ENCODE measurements around the gene ANKRD60.

Gene ANKRD60

GRCh38 chr20:58223358-58223941 is 5.0 kb downstream of the ANKRD60 start:
- no peak for DNase-seq (ENCODE audit: low spot score)

GRCh38 chr20:58222446-58222845 is 6.0 kb downstream of the ANKRD60 start:
- no peak for DNase-seq (ENCODE audit: low spot score)

GRCh38 chr20:58219342-58219700 is 9.1 kb downstream of the ANKRD60 start:
- no peak for DNase-seq (ENCODE audit: low spot score)

- DNase-seq (ENCODE audit: low spot score) = no peak
Observed at GRCh38 chr20:58218665-58219341, 9.7 kb downstream of the ANKRD60 start.

GRCh38 chr20:58216334-58216733 is 12.1 kb downstream of the ANKRD60 start:
- no peak for DNase-seq (ENCODE audit: low spot score)

- no peak for DNase-seq (ENCODE audit: low spot score)
Observed at GRCh38 chr20:58215116-58215515, 13.3 kb downstream of the ANKRD60 start.

- DNase-seq (ENCODE audit: low spot score) = no peak
Observed at GRCh38 chr20:58214310-58214709, 14.1 kb downstream of the ANKRD60 start.

GRCh38 chr20:58213716-58214115 is 14.7 kb downstream of the ANKRD60 start:
- DNase-seq (ENCODE audit: low spot score) = no peak

- peak; percentile 89 for DNase-seq (ENCODE audit: low spot score)
Observed at GRCh38 chr20:58213121-58213520, 15.3 kb downstream of the ANKRD60 start.

- no peak for DNase-seq (ENCODE audit: low spot score)
Observed at GRCh38 chr20:58212636-58213035, 15.8 kb downstream of the ANKRD60 start.

- DNase-seq (ENCODE audit: low spot score) = no peak
Observed at GRCh38 chr20:58210398-58210747, 18.1 kb downstream of the ANKRD60 start.

GRCh38 chr20:58209652-58210397 is 18.6 kb downstream of the ANKRD60 start:
- DNase-seq (ENCODE audit: low spot score) = peak; percentile 81

GRCh38 chr20:58208944-58209343 is 19.5 kb downstream of the ANKRD60 start:
- DNase-seq (ENCODE audit: low spot score) = no peak

- DNase-seq (ENCODE audit: low spot score) = no peak
Observed at GRCh38 chr20:58205850-58206249, 22.6 kb downstream of the ANKRD60 start.

- DNase-seq (ENCODE audit: low spot score) = no peak
Observed at GRCh38 chr20:58202044-58202443, 26.4 kb downstream of the ANKRD60 start.

- DNase-seq (ENCODE audit: low spot score) = no peak
Observed at GRCh38 chr20:58201616-58202015, 26.8 kb downstream of the ANKRD60 start.

GRCh38 chr20:58199469-58199868 is 29.0 kb downstream of the ANKRD60 start:
- DNase-seq (ENCODE audit: low spot score) = no peak

GRCh38 chr20:58198901-58199355 is 29.5 kb downstream of the ANKRD60 start:
- no peak for DNase-seq (ENCODE audit: low spot score)

GRCh38 chr20:58198384-58198783 is 30.1 kb downstream of the ANKRD60 start:
- DNase-seq (ENCODE audit: low spot score) = no peak

- no peak for DNase-seq (ENCODE audit: low spot score)
Observed at GRCh38 chr20:58197185-58197469, 31.3 kb downstream of the ANKRD60 start.

- no peak for DNase-seq (ENCODE audit: low spot score)
Observed at GRCh38 chr20:58196402-58197184, 31.9 kb downstream of the ANKRD60 start.

GRCh38 chr20:58195047-58195446 is 33.4 kb downstream of the ANKRD60 start:
- DNase-seq (ENCODE audit: low spot score) = no peak

All from Ammon's horn (tissue), 1 donor.